KG1 (cell line): ENCODE results near the gene FGD3.

Source experiments
- DNase-seq: peaks from one replicate; lab custom pipeline; 2025; lab: John Stamatoyannopoulos, UW

The FGD3 gene

DNA sequence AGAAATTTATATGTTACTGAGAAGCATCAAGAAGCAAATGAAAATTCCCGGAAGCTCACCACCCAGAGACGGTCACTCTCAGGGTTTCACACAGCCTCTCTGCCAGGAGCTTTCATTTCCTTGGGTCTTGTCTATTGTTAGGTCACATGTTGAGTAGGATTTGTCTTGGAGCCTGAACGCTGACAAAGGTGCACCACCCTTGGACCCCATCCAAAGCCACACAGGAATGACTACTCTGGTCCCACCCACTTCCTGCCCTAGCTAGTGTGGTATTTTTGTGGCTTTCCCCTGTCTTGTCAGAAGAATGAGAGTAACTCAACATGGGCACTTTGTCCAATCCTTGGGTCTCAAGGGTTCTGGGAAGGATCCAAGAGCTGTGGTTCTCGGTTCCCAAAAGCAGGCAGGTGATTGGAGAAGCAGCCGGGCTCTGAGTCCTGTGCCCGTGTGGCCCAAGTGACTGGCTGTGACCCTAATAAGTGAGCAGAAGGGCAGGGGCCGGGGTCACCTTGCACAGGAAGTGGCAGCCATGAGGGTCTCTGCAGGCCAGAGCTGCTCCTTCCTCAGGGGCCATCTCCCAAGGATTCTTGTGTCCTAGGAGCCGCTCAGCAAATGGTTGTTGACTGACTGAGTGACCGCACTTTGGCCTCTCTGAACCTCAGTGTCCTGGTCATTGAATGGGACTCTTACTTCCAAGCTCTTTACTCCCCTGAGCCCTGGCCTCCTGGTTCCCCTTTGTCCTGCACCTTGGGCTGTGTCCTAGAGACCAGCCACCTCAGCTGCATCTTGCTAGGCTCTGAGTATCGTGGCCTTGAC lies 6.9 kb downstream of the FGD3 start:
- no peak for DNase-seq

DNA sequence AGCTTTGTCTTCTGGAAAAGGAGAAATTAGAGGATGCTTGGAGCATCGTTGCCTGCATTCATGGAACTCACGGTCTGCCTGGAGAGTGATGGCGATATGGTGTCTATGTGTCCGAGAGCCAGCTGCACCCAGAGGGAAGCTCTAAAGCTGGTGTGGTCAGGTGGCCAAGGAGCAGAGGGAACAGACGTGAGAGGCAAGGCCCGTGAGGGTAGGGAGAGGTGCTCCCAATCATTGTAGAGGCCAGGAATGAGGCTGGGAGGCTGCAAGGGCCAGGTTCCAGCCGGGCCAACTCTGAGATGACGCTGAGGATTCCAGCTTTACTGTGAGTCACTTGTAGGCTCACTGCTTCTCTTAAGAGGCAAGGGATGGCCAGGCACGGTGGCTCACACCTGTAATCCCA lies 7.6 kb downstream of the FGD3 start:
- DNase-seq = no peak

DNA sequence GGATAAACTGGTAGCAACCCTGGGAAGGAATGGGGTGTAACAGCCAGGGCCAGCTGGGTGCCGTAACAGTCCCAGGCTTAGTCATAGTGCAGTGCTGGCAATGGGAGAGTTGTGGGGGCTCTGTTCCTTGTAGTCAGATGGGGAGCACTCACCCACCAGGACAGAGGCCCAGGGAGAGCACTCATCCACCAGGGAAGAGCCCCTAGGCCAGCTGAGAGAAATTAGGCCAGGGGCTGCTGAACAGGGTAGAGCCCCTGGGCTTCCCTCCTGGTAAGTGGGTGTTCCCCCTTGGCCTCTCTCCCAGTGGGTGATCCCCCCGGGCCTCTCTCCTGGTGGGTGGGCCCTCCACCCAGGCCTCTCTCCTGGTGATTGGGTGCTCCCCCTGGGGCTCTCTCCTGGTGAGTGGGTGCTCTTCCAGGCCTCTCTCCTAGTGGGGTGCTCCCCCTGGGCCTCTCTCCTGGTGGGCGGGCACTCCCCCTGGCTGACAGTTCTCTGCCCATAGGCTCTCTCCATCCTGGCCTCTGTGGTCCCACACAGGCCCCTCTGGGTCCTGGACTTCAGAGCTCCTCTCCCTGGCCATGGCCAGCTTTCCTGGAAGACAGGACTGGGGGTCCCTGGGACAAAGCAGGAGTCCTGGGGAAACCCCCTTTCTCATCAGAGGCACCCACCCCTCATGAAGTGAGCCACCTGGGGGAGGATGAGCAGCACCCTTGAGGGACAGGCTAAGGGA lies 13.4 kb downstream of the FGD3 start:
- no peak for DNase-seq

DNA sequence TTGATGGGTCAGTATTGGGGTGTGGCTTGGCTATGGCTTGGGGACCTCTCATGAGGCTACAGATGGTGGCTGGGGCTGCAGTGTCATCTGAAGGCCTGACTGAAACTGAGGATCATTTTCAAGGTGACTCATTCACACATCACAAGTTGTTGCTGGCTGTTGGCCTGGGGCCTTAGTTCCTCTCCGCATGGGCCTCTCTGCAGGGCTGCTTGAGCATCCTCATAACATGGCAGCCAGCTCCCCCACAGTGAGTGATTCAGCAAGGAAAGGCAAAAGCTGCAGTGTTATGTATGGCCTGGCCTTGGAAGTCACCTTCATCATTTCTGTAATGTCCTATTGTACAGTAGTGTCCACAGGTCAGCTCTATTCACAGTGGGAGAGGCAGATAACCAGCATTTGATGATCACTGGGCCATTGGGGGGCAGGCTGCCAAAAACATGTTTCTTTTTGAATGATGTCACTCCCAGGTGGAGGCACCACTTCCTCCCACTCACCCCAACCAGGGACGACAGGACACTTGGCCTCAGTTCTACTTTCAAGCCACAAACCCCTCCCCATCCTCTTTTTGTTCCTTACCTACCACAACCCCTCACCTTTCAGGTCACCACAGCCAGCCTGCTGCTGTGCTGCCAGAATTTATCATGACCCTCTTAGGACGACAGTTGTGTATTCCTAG lies 14.4 kb downstream of the FGD3 start:
- DNase-seq = no peak

DNA sequence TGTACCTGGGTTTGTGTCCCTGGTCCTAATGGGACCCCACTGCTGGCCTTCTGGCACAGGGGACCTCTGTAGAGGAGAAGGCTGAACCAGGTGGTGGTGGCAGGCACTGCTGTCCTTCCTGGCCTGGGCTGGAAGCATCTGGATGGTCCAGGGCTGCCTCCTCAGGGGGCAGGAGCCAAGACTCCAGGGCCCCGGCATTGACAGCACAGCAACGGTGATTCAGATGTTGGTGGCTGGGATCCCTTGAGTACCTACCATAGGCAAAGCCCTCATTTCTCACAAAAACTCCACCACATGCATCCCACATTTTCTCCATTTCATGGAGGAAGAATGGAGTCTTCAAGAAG lies 15.0 kb downstream of the FGD3 start:
- DNase-seq = no peak

DNA sequence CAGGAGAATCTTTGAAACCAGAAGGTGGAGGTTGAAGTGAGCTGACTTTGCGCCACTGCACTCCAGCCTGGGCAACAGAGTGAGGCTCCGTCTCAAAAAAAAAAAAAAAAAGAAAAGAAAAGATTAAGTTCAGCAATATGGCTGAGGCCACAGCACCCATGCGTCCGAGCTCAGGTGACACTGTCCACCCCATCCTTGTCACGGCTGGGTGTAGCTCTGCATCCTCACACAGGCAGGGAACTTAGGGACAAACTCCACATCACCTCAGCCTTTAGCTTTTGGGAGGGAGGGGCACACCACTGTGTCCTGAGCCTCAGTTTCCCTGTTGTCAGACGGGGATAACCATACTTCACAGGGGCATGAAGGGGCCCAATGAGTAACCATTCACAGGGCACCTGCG lies 15.5 kb downstream of the FGD3 start:
- DNase-seq = no peak

DNA sequence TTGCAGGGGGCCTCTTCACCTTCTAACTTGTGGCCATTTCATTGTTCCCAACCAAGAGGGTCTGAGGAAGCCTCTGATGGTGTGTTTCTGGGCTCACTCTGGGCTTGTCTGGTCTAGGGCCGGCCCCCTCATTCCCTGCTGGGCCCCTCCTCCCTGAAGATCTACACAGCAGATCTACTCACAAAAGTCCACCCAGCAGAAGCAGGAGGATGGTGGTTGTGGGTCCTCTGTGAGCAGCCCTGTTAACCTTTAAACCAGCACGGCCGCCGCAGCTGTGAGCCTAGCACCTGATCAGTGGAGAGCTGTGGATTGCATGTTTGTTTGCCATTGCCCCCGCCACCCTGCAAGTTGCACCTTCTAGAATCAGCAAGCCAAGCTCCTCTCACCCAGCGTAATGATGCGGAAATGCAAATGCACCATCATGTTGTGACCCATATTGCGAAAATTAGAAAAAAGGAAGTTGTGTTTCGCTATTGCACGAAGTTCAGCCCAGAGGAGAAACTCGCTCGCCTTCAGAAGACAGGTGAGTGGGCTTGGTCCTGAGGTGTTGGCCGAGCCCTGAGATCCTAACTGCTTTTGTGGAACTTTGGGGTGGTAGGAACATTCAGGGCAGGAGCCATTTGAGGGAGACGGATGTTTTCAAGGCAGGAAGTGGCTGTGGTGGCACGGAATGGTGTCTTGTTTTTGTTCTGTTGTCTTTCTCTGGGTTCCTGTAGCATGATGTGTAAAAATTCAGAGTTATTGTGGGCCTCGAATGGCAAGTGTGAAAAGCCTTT lies 16.7 kb downstream of the FGD3 start:
- peak; percentile 74 for DNase-seq

DNA sequence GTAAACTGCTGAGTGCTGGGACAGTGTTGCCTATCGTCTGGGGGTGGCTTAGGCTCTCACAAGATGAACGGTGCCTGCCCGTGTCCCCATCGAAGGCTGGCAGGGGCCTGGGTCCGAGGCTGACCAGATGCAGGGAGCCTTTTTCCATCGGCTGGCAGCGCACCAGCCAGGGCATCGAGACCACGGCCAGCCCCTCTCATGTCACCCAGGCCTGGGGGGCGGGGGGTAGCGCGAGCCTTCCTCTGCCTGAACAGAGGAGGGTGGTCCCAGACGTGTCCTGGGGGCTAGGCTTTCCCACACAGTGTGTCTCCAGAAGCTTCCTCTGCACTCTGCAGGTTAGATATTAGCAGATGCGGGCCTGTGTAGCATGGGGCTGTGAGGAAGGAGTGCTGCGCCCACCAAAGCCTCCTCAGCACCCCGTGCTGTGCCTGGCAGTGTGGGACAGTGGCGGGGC lies 17.3 kb downstream of the FGD3 start:
- no peak for DNase-seq

DNA sequence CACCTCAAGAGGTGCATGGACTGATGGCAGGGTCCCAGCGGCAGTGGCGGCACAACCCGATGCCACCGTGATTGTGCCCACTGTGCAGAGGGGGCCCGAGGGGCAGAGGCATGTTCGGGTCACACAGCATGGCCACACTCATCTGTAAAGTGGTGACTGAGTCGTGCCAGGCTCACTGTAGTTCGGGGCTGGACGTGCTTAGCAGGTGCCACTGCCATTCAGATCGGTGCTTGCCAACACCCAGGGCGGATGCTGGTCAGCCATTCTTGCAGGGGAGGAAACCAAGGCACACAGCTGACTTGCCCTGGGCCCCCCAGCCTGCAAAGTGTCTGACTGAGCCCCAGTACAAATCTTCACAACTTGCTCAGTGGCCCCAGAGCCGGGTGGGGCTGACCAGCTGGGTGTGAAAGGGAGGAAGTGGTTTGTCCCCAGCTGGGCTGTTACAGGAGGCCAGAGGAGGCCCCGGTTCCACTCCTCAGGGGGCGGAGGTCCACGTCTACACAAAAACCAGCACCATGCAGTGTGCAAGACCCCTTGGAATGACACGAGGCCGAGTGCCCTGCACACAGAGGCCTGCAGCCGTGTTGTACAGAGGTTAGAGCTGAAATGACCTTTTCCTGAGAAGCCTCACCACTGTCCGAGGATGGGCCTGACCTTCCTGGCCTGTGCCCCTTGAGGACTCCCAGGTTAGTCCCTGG lies 17.9 kb downstream of the FGD3 start:
- DNase-seq = no peak

DNA sequence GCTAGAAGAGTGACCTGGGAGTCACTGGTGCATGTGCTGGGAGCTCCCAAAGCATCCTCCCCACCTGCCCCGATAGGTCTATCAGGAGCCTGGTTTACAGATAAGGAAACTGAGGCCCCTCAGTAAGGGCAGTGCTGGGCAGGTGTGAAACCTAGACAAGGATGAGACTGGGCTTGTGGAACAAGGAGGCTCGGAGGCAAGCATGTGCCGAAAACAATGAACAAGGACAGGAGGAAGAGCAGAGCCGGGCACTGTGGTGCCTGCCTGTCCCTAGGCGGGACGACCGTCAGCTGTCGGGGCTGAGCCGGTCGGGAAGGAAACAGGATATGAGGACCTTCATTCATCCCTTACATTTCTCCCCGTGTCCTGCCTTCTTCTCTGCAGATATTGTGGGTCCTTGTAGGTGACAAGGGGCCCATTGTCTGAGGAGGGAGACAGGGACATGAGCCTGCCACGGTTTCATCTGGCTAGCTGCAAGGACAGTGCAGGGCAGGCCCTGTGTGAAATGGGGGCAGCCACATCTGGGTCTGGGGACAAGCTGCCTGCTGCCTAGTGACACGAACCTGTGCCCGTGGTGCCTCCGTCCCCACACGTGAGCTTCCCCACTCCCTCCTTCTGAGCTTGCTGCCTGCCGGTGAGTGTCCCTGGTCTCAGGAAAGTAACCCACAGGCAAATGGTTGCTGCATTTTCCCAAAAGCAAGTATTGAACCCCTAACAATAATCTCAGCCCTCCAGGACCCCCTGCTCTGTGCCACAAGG lies 18.6 kb downstream of the FGD3 start:
- DNase-seq = no peak

DNA sequence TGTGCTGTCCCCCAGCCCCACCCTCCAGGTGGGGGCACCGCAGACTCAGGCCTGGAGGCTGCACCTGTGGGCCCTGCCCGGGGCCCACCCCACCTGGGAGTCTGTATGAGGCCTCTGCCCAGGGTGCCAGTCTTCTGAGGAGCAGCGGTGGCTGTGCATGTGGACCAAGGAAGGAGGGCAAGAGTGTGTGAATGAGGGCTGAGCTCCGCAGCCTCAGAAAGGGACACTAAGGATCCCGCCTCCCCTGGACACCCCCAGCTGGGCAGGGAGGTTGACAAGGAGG lies 19.1 kb downstream of the FGD3 start:
- DNase-seq = no peak

DNA sequence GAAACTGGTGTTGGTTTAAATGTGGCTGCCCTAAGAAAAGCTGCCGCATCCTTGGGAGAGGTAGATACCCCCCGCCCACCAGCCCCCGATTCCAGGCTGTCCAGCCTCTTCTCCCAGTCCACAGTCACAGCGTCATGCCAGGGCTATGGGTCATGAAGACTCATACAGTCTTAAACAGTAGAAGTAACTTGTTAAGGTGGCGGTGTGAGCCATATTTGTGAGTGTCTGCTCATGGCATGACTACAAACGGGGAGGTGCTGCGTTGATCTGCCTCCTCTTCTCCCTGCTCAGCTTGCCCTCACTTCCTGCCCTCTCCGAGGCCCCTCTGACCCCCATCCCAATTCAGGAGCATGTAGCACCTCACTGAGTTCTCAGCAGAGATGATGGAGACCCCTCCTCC lies 20.8 kb downstream of the FGD3 start:
- no peak for DNase-seq

DNA sequence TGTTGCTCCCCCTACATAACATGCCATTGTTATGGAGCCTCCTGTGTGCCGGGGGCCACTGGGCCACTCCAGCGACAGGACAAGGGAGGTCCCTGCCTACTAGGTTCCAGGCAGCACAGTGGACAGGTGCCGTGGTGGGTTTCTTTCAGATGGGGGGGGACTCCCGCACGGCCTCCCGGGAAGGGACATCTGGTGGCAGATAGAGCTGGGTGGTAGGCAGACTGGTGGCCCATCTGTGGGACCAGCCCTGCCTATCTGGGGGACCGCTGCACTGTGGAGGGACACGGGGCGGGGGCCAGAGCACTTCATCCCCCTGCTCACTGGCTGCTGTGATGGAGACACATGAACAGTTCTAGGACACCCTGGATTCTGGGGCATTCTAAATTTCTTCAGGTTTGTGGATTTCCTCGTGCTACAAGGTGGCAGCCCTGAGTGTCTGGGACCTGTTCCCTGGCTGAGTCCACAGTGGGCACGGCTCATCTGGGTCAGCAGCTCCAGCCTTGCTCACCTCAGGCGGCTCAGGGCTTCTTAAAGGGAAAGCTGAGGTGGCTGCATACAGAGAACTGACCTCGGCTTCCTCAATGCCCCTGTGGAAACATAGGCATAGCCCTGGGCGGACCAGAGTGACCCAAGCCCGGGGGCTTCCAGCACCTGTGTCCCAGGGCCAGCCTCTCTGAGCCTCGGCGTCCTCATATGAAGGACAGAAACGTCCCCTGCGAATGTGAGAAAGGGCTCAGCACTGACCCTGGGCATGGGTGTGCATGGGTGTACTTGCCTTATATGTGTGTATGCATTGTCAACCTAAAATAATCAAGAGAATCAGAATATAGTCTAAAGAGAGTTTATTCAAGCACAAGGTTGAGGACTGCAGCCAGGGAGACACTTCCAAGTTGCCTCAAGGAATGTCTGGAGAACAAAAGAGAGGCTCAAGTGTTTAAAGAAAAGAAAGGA lies 22.5 kb downstream of the FGD3 start:
- no peak for DNase-seq

DNA sequence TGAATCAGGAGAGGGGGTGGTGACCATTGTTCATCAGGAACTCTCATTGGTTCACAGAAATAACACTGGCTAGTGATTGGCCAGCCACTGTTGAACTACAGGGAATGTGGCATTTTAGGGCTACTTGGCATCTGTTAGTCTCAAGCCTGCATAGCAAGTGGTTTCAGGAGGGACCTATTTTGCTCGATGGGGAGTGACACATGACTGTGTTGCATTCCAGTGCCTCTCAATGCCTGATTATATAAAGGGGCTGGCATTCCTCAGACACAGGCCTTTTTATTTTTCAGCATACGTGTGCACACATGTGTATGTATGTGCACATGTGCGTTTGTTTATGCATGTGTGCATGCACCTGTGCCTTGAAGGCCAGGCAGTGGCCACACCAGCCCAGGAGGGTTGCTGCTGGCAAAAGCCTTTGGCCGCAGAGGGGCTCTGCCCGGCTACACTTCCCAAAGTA lies 23.2 kb downstream of the FGD3 start:
- DNase-seq = no peak

DNA sequence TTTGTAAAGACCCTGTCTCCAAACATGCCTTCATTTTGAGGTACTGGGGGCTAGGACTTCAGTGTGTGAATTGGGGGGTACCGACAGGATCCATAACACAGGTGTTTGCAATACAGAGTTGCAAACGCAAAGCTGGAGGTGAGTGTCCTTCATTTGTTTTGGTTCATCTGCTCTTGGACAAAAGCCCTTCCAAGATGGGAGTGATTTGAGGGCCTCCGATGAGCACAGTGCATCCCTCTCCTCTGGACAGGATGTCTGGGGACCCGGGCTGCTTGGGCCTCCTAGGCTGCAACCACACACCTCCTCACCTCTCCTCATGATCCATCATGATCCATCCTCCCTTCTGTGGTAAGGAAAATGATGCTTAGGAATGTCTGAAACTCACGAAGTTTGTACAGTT lies 23.8 kb downstream of the FGD3 start:
- no peak for DNase-seq

DNA sequence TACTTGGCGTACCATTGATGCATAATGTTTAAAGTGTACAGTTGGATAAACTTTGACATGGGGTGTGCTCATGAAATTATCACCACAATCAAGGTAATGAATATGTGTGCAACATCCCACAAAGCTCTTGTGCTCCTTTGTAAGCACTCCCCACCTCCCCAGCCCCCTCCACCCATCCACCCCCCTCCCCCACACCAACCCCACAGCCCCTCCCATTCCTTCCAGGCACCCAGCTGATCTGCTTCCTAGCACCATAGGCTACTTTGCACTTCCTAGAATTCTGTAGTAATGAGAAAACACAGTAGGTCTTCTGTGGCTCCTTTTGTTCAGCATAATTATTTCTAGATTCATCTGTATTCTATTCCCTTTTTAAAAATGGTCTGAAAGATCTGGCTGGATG lies 24.5 kb downstream of the FGD3 start:
- DNase-seq = no peak

DNA sequence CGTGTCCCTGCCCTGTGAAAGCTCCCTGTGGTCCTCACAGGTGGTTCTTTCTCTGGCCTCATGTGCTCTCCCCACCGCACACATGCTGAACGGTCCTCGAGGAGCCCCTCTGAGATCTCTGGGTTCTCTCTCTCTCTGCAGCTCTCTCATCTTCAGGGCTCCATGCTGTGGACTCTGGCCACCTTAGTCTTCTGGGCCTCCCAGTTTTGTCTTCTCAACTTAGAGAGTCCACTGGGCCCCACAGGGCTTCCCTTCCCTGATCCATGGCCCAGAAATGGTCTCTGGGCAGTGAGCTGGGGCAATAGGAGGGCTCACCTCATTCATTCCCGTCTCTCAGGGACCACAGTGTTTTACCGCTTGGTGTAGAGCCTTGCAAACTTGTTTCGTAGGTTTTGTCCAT lies 26.4 kb downstream of the FGD3 start:
- DNase-seq = no peak

DNA sequence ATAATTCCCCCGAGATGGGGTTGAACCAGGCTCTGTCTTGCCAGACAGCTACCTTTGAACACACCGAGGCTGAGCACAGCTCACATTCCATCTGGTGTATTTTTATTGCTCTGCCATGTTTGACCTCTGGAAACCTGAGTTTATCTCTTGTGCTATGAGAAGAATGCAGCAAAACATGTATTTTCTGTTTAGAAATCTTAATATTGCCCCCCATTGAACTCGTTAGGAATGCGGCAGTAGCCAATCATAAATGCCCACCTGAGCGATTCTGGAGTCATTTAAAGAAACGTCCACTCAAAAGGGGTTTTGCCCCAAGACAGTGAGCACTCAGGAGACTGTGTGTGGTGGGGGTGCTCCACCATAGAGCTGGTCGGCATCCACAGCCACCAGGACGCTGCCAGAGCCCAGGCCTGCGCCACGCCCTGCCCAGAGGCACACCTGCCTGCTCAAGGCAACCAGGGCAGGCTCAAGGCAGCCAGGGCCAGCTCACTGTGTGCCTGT lies 26.9 kb downstream of the FGD3 start:
- no peak for DNase-seq
